Measurements from ENCODE around the gene MAP3K7.

DNA sequence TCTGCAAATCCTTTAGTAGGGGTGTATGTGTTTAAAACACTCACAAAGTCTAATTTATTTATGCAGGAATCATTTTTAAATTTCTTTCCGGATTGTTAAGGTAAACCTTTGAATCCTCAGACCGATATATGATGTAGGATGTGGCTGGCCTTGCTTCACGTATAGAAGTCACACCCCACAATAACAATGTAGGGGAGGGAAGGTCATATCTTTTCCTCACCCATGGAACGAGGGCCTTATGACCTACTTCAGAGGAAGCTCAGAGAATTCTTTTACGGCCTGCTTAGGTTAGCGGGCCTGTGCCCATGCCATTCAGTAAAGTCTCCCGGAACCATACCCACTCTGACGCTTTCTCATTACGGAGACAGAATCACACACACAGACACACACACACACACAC is 102.9 kb downstream of the MAP3K7 start:
- TF ChIP-seq, protein P1, sequence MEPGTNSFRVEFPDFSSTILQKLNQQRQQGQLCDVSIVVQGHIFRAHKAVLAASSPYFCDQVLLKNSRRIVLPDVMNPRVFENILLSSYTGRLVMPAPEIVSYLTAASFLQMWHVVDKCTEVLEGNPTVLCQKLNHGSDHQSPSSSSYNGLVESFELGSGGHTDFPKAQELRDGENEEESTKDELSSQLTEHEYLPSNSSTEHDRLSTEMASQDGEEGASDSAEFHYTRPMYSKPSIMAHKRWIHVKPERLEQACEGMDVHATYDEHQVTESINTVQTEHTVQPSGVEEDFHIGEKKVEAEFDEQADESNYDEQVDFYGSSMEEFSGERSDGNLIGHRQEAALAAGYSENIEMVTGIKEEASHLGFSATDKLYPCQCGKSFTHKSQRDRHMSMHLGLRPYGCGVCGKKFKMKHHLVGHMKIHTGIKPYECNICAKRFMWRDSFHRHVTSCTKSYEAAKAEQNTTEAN (CRISPR knock-in tag; conservative IDR thresholded peaks at IDR 0.05) = no peak
- TF ChIP-seq SMC3 (IDR thresholded peaks at IDR 0.05; ENCODE audit: low read length) = no peak
